Measurements from ENCODE around the gene ELP4.

- no peak for TF ChIP-seq EZH2 (IDR thresholded peaks at IDR 0.05; ENCODE audit: borderline replicate concordance)
- TF ChIP-seq CTCF (IDR thresholded peaks at IDR 0.05; ENCODE audit: poor library complexity), result no peak
These were observed 270.5 kb downstream of the ELP4 start for GRCh38 chr11:31780078-31780477.
